HL-60 (cell line): ENCODE results near the gene S100B.

Experiments used
- DNase-seq, 2 experiments: peaks; one replicate each; pipeline ENCODE4 v3.0.0-alpha.2; 2010 to 2020; ENCODE audit warnings: low read depth in 1 of 2, low spot score in 1 of 2
- H3K27ac ChIP-seq: fragments of 250-450 bp; sonication (Bioruptor Pico); replicated peaks from 2 replicates; pipeline ENCODE4 v1.5.1; 2020; ENCODE audit warnings: mild to moderate bottlenecking, moderate library complexity
- H3K27me3 ChIP-seq: fragments of 250-450 bp; sonication (Bioruptor Pico); 2 replicates; pipeline ENCODE4 v1.5.1; 2021; ENCODE audit warnings: mild to moderate bottlenecking, moderate library complexity; ENCODE audit not compliant: insufficient read depth, poor library complexity, severe bottlenecking
- H3K4me3 ChIP-seq: replicated peaks from 2 replicates; pipeline ENCODE4 v1.5.1; 2011; ENCODE audit warnings: mild to moderate bottlenecking, control low read depth, low read length; ENCODE audit not compliant: insufficient read depth
- CTCF ChIP-seq: IDR thresholded peaks from one replicate; pipeline ENCODE4 v1.5.1; 2011; ENCODE audit warnings: low read length, control low read depth, inconsistent platforms; ENCODE audit not compliant: insufficient read depth
- GABPA ChIP-seq: IDR thresholded peaks from 2 replicates; pipeline ENCODE4 v1.6.1; 2012; ENCODE audit warnings: low read depth
- POLR2AphosphoS5 ChIP-seq: IDR thresholded peaks from 2 replicates; pipeline ENCODE4 v1.6.1; 2012; ENCODE audit warnings: low read depth
- SPI1 ChIP-seq: IDR thresholded peaks from 2 replicates; pipeline ENCODE4 v1.6.1; 2012; ENCODE audit warnings: low read depth, mild to moderate bottlenecking, borderline replicate concordance
- TF ChIP-seq, protein P1 (sequence below): IDR thresholded peaks from 2 replicates; pipeline ENCODE4 v1.6.1; 2012; ENCODE audit warnings: low read depth; ENCODE audit not compliant: insufficient replicate concordance

The S100B gene

DNA sequence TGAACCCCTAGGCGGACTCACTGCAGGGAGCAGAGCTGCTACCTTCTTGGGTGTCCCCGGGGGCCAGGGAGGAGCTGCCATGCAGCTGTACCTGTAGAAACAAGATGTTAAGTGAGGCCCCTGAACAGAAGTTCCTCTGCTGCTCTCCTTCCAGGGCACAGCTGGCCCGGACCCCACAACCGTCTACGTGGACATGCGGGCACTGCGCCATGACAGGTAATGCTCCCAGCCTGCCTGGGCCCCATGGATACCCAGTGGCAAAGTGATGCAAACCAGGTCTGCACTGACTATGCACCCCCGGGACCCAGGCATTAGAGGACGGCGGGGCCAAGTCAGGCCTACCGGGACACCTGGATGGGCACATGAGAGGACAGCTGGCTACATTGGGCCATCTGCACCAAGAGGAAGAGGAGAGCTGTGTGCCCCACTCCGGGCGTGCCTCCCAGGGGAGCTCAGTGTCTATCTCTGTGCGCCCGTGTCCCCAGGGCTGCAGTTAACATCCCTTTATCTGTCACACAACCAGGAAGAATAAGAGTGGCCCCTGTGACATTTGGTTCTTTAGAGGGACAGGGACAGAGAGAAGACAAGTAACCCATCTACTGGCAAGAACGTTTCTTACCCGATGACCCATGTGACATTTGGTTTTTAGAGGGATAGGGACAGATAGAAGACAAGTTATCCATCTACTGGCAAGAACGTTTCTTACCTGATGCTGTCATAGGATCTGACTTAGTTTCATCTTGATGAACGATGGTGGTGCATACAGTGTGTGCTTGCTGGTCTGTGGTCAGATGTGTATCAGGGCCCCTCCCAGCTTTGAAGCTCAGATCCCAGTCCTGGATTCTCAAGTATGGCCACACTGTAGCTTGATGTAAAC is 44.1 kb downstream of the S100B start:
- no peak for TF ChIP-seq POLR2AphosphoS5
- TF ChIP-seq GABPA, result no peak
- TF ChIP-seq, protein P1, sequence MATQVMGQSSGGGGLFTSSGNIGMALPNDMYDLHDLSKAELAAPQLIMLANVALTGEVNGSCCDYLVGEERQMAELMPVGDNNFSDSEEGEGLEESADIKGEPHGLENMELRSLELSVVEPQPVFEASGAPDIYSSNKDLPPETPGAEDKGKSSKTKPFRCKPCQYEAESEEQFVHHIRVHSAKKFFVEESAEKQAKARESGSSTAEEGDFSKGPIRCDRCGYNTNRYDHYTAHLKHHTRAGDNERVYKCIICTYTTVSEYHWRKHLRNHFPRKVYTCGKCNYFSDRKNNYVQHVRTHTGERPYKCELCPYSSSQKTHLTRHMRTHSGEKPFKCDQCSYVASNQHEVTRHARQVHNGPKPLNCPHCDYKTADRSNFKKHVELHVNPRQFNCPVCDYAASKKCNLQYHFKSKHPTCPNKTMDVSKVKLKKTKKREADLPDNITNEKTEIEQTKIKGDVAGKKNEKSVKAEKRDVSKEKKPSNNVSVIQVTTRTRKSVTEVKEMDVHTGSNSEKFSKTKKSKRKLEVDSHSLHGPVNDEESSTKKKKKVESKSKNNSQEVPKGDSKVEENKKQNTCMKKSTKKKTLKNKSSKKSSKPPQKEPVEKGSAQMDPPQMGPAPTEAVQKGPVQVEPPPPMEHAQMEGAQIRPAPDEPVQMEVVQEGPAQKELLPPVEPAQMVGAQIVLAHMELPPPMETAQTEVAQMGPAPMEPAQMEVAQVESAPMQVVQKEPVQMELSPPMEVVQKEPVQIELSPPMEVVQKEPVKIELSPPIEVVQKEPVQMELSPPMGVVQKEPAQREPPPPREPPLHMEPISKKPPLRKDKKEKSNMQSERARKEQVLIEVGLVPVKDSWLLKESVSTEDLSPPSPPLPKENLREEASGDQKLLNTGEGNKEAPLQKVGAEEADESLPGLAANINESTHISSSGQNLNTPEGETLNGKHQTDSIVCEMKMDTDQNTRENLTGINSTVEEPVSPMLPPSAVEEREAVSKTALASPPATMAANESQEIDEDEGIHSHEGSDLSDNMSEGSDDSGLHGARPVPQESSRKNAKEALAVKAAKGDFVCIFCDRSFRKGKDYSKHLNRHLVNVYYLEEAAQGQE, result no peak
- TF ChIP-seq CTCF, result no peak
- TF ChIP-seq SPI1, result no peak
- no peak overlapping the region for H3K27ac ChIP-seq
- H3K27me3 ChIP-seq, result no peaks in the 10 kb centered on the region
- no peak for DNase-seq
- H3K4me3 ChIP-seq, result no peak overlapping the region

DNA sequence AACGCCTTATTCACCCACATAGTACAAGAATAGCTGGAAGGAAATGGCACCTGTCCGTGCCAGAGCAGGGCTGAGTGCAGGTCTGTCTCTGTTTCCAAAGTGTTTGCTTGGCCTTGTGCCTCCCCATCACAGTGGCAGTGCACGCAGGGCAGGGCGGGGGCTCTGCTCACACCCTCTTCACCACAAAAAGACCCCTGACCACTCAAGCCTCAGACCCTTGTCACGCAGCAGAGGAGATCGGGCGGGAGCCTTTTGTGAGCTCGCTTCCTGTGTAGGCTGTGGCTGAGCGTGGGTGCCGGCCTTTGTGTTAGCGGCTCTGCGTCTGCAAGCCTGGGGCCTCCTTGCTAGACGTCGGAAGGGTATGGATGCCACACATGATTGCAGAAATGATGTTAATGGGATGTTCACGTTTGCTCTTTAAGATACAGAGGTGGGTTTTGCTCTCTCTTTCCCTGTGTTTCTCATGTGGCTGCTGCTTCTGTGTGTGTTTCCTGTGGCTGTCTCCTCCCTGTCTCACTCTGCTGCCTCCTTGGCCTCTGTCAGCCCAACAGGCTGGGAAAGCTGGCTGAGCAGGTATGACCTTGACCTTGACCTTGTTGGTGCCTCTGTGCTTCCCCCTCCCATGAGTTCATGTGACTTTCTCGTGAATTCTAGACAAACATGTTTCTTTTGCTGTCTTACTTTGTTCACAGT is 45.4 kb downstream of the S100B start:
- Histone ChIP-seq H3K27ac (no peak overlapping the region), H3K4me3 (no peak overlapping the region), H3K27me3 (no peaks in the 10 kb centered on the region)
- DNase-seq, result no peak
- TF ChIP-seq POLR2AphosphoS5 (no peak), CTCF (no peak), GABPA (no peak), SPI1 (no peak)
- TF ChIP-seq, protein P1, result no peak

DNA sequence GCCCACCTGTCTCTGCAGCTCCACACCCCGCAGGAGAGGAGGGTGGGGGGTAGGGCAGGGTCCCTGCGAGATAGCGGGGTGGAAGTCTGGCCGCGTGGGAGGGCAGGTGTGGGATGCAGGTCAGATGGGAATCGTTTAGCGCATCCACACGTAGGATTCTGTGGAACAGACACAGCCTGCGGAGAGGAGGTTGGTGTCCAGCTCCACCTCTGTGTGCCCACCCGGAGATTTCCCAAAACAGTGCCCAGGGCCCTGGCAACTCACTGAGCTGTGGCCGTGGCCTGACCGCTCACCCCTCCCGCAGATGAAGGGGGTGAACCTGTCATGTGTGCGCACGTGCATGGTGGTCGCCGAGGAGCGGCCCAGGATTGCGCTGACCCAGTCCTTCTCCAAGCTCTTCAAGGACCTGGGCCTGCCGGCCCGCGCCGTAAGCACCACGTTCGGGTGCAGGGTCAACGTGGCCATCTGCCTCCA is 46.9 kb downstream of the S100B start:
- DNase-seq, result no peak
- Histone ChIP-seq H3K4me3 (no peak overlapping the region), H3K27ac (no peak overlapping the region), H3K27me3 (no peaks in the 10 kb centered on the region)
- TF ChIP-seq, protein P1, result no peak
- no peak for TF ChIP-seq SPI1
- TF ChIP-seq POLR2AphosphoS5, result no peak
- no peak for TF ChIP-seq GABPA
- no peak for TF ChIP-seq CTCF
